Testis (tissue), 2 donors: ENCODE data around the gene SPRY4.

Experiments used
- CTCF ChIP-seq, 3 experiments: fragments of 450-650 bp in 2 of 3; fragments of 200-600 bp in 1 of 3; sonication (generic) in 1 of 3; IDR thresholded peaks; one replicate each; pipeline ENCODE4 v1.5.1; 2016 to 2019; ENCODE audit warnings: antibody characterized with exemption in 3 of 3, mild to moderate bottlenecking in 2 of 3, moderate library complexity in 1 of 3
- POLR2A ChIP-seq: fragments of 450-650 bp; IDR thresholded peaks from one replicate; pipeline ENCODE4 v1.6.1; 2017; ENCODE audit warnings: antibody characterized with exemption, mild to moderate bottlenecking, moderate library complexity

DNA sequence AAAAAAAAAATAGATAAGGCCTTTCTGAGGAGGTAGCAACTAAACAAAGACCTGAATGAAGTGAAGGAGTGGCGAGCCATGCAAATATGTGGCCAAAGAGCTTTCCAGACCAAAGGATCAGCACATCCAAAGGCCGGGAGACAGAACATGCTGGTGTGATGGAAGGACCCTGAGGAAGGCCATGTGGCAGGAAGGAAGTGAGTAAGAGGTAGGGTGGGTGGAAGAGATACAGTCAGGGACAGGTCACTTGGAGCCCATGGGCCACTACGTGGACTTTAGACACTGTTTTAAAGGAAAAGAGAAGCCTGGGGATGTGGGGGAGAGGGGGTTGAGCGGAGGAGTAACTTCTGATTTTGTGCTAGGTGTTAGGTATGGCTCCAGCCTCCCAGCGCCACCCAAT is 31.3 kb downstream of the SPRY4 start:
- TF ChIP-seq CTCF (IDR thresholded peaks at IDR 0.05) (no peak), POLR2A (no peak)
